GM12878 (cell line): ENCODE results near the gene LDLRAD4. TPM values are rescaled to one million over a fixed set of nuclear protein-coding genes. Genes with fewer than 3 reads are reported as not detected.

ENCODE experiments used
- ATAC-seq: fragments of 200-7000 bp; cut with Tn5 transposase; 3 replicates; pipeline ENCODE4 v1.9.1; 2020; ENCODE audit warnings: mild to moderate bottlenecking, moderate library complexity
- BruUV-seq: library from RNA; stranded (reverse); fragments of 400-500 nt; replicated peaks from 2 replicates; lab custom pipeline; 2021; lab: Mats Ljungman, UMichigan
- CTCF ChIA-PET: fragments of 300-600 bp; sonication (Branson Sonifier 250); formaldehyde crosslinking; extraction: SDS; loops from one replicate; lab custom pipeline; 2021; ENCODE audit warnings: inconsistent platforms; lab: Yijun Ruan, JAX
- POLR2A ChIA-PET: fragments of 350-600 bp; formaldehyde crosslinking; extraction: SDS; loops from one replicate; lab custom pipeline; 2021; ENCODE audit warnings: inconsistent platforms; lab: Charles Lee
- RAD21 ChIA-PET: fragments of 300-600 bp; sonication (Branson Sonifier 250); formaldehyde crosslinking; loops from one replicate; lab custom pipeline; 2023; ENCODE audit warnings: antibody characterized with exemption; ENCODE audit not compliant: unreplicated experiment; lab: Charles Lee
- SMC1A ChIA-PET: fragments of 300-600 bp; sonication (Branson Sonifier 250); formaldehyde crosslinking; loops from one replicate; lab custom pipeline; 2023; ENCODE audit not compliant: unreplicated experiment, uncharacterized antibody; lab: Charles Lee
- DNase-seq: peaks from one replicate; pipeline ENCODE4 v3.0.0-alpha.2; 2011; ENCODE audit warnings: low read depth, low spot score
- FAIRE-seq: peaks from 3 replicates; lab custom pipeline; 2011; peaks lifted over from hg19 to GRCh38; lab: Jason Lieb, UNC
- H2AFZ ChIP-seq: 2 replicates; pipeline ENCODE4 v1.6.0; 2011; ENCODE audit warnings: low read depth, low read length, control low read depth; ENCODE audit not compliant: control insufficient read depth
- H3K27ac ChIP-seq: 2 replicates; pipeline ENCODE4 v1.5.1; 2011; ENCODE audit warnings: control low read depth; ENCODE audit not compliant: control insufficient read depth, insufficient read depth
- H3K27me3 ChIP-seq, 2 experiments: replicated peaks in 1 of 2; 2 replicates each; pipeline versions ENCODE4 v1.6.0 to v1.6.1; 2011; ENCODE audit warnings: low read length in 1 of 2; ENCODE audit not compliant: control insufficient read depth in 2 of 2, insufficient read depth in 2 of 2
- H3K36me3 ChIP-seq, 2 experiments: 2 replicates each; pipeline ENCODE4 v1.5.1; 2011; ENCODE audit warnings: low read length in 1 of 2; ENCODE audit not compliant: control insufficient read depth in 2 of 2, insufficient read depth in 2 of 2
- H3K4me1 ChIP-seq: 2 replicates; pipeline ENCODE4 v1.6.1; 2011; ENCODE audit warnings: mild to moderate bottlenecking, low read length, moderate library complexity, mixed read lengths; ENCODE audit not compliant: control insufficient read depth, insufficient read depth
- H3K4me2 ChIP-seq: 2 replicates; pipeline ENCODE4 v1.6.0; 2011; ENCODE audit warnings: control low read depth; ENCODE audit not compliant: control insufficient read depth, insufficient read depth
- H3K4me3 ChIP-seq: fragments of 200-600 bp; sonication (generic); 2 replicates; pipeline ENCODE4 v1.5.1; 2016
- H3K79me2 ChIP-seq: 2 replicates; pipeline ENCODE4 v1.6.0; 2011; ENCODE audit warnings: low read length; ENCODE audit not compliant: control insufficient read depth, insufficient read depth
- H3K9ac ChIP-seq: 2 replicates; pipeline ENCODE4 v1.8.0; 2011; ENCODE audit warnings: low read length, control low read depth, mixed read lengths; ENCODE audit not compliant: control insufficient read depth, insufficient read depth
- H3K9me3 ChIP-seq: replicated peaks from 3 replicates; pipeline ENCODE4 v1.5.1; 2011; ENCODE audit warnings: mild to moderate bottlenecking, low read length; ENCODE audit not compliant: control insufficient read depth, insufficient read depth
- H4K20me1 ChIP-seq: 2 replicates; pipeline ENCODE4 v1.6.0; 2011; ENCODE audit not compliant: control insufficient read depth, insufficient read depth
- ATF7 ChIP-seq: fragments of 450-650 bp; IDR thresholded peaks from 2 replicates; pipeline ENCODE4 v1.6.1; 2016; ENCODE audit warnings: low read depth, mild to moderate bottlenecking
- BHLHE40 ChIP-seq, 2 experiments: fragments of 450-650 bp in 1 of 2; IDR thresholded peaks; 2 replicates each; pipeline ENCODE4 v1.6.1; 2011 to 2017; ENCODE audit warnings: low read depth in 2 of 2, borderline replicate concordance in 1 of 2, improper control_type of control experiment in 1 of 2, low read length in 1 of 2, mild to moderate bottlenecking in 1 of 2
- CUX1 ChIP-seq: IDR thresholded peaks from 2 replicates; pipeline ENCODE4 v1.6.1; 2012; ENCODE audit warnings: improper control_type of control experiment, low read depth, low read length; ENCODE audit not compliant: insufficient replicate concordance
- HCFC1 ChIP-seq: fragments of 150-350 bp; IDR thresholded peaks from 2 replicates; pipeline ENCODE4 v1.6.1; 2014; ENCODE audit warnings: low read length
- JUND ChIP-seq: IDR thresholded peaks from 2 replicates; pipeline ENCODE4 v1.6.1; 2012; ENCODE audit warnings: low read depth, mild to moderate bottlenecking, low read length, improper control_type of control experiment, moderate library complexity
- NFYB ChIP-seq: IDR thresholded peaks from 2 replicates; pipeline ENCODE4 v1.6.1; 2011; ENCODE audit warnings: low read depth, mild to moderate bottlenecking, low read length, improper control_type of control experiment, moderate library complexity; ENCODE audit not compliant: insufficient read depth
- NR2C1 ChIP-seq: fragments of 450-650 bp; IDR thresholded peaks from 2 replicates; pipeline ENCODE4 v1.6.1; 2017; ENCODE audit warnings: antibody characterized with exemption, mild to moderate bottlenecking, moderate library complexity
- POLR2AphosphoS5 ChIP-seq: IDR thresholded peaks from 2 replicates; pipeline ENCODE4 v1.6.1; 2011; ENCODE audit warnings: mild to moderate bottlenecking, low read length, inconsistent platforms
- RAD51 ChIP-seq: fragments of 450-650 bp; IDR thresholded peaks from 2 replicates; pipeline ENCODE4 v1.6.1; 2016; ENCODE audit warnings: moderate library complexity, mild to moderate bottlenecking, inconsistent platforms
- RCOR1 ChIP-seq: conservative IDR thresholded peaks from 2 replicates; pipeline ENCODE4 v1.6.1; 2012; ENCODE audit warnings: low read depth, low read length, improper control_type of control experiment
- SIX5 ChIP-seq: IDR thresholded peaks from 2 replicates; pipeline ENCODE4 v1.6.1; 2011; ENCODE audit warnings: mild to moderate bottlenecking, low read depth, low read length, moderate library complexity; ENCODE audit not compliant: severe bottlenecking
- SMARCA5 ChIP-seq: fragments of 450-650 bp; IDR thresholded peaks from 2 replicates; pipeline ENCODE4 v1.6.1; 2017; ENCODE audit warnings: mild to moderate bottlenecking
- SREBF2 ChIP-seq: IDR thresholded peaks from 2 replicates; pipeline ENCODE4 v1.6.1; 2012; ENCODE audit warnings: mild to moderate bottlenecking, low read length
- WGBS: methylation state at CpG from one replicate; pipeline ENCODE4 v1.1.6; 2016; ENCODE audit warnings: low lambda C conversion rate; ENCODE audit not compliant: insufficient replicate concordance, insufficient coverage; ENCODE audit errors: missing lambda C conversion rate; 5-methylcytosine and 5-hydroxymethylcytosine counted together
- in situ Hi-C: fragments of 300-500 bp; cut with MboI; formaldehyde crosslinking; loops from 9 replicates; pipeline ENCODE4 v1.14.3; 2018; ENCODE audit warnings: mixed read lengths
- intact Hi-C: fragments of 100-400 bp; cut with micrococcal nuclease; formaldehyde crosslinking; loops from one replicate; pipeline ENCODE4 v1.14.2; 2022; ENCODE audit not compliant: unreplicated experiment
- polyA plus RNA-seq, 11 experiments: library from polyadenylated mRNA; depleted of rRNA in 4 of 11; unstranded in 6 of 11; stranded (reverse) in 5 of 11; fragments of >200 nt; fragmentation: Nextera tagmentation in 4 of 11; fragmentation: Illumina TruSeq in 1 of 11; extraction: Ambion mirVana in 4 of 11; extraction: Trizol in 1 of 11; gene quantifications; 1 replicate in 1 of 11; 2 replicates in 10 of 11; pipeline versions ENCODE4 v1.2.1 to v1.2.3, GENCODE V29; 2011 to 2016; ENCODE audit warnings: inconsistent platforms in 2 of 11, missing spikeins in 2 of 11, low read depth in 1 of 11
- total RNA-seq, 4 experiments: library from RNA; depleted of rRNA in 3 of 4; stranded (reverse); fragments of >200 nt in 3 of 4; fragmentation: Illumina TruSeq in 1 of 4; extraction: Trizol in 1 of 4; gene quantifications; 2 replicates each; pipeline versions ENCODE4 v1.2.1 to v1.2.3, GENCODE V29; 2013 to 2021
- TF ChIP-seq, protein P1 (sequence below): fragments of 450-650 bp; IDR thresholded peaks from 2 replicates; pipeline ENCODE4 v1.6.1; 2018; ENCODE audit warnings: borderline replicate concordance, mild to moderate bottlenecking; ENCODE audit not compliant: partially characterized antibody
- TF ChIP-seq, protein P2 (sequence below): fragments of 450-650 bp; IDR thresholded peaks from 2 replicates; pipeline ENCODE4 v1.6.1; 2017; ENCODE audit warnings: mild to moderate bottlenecking

LDLRAD4 gene
- total and polyA plus RNA-seq, 10 of the 15 experiments (the other 5 are each of a cell fraction or from before 2014, with no cell fraction given), result 2.7 to 16.8 (median 11.2) TPM

GRCh38 chr18:13621446-13621849 is 402.9 kb downstream of the LDLRAD4 start:
- in situ Hi-C loops, result no loop called here
- Histone ChIP-seq H3K36me3 (no peaks in the 10 kb centered on the region; a peak in 2 of 4 replicates), H2AFZ (no peak overlapping the region), H4K20me1 (no peaks in the 10 kb centered on the region), H3K4me3 (no peak overlapping the region), H3K27me3 (no peaks in the 10 kb centered on the region), H3K9ac (no peak overlapping the region), H3K4me2 (no peak overlapping the region), H3K4me1 (peaks cover 8% of the 10 kb centered on the region), H3K9me3 (no peaks in the 10 kb centered on the region), H3K79me2 (peaks cover 4% of the 10 kb centered on the region), H3K27ac (no peak overlapping the region)
- SMC1A ChIA-PET, result no interaction called here
- WGBS, result 94% methylated on average over 21 of the region's 23 CpGs
- CTCF ChIA-PET, result interaction anchor here (0.7 to 2.3 kb wide), 3 partner anchors 58 to 181 kb away, joined by 3 to 7 read pairs (median 3); no protein-coding TSS in a partner anchor
- FAIRE-seq, result no peak
- no TSS peak for BruUV-seq
- DNase-seq, result no peak
- intact Hi-C loops, result no loop called here
- RAD21 ChIA-PET, result interaction anchor here (1.4 kb wide), 1 partner anchor 8 kb away, joined by 6 read pairs; no protein-coding TSS in a partner anchor
- no peak for ATAC-seq
- POLR2A ChIA-PET, result interaction anchor here (0.5 kb wide), 1 partner anchor 916 kb away, joined by 3 read pairs; no protein-coding TSS in a partner anchor
- TF ChIP-seq SMARCA5 (no peak), SIX5 (no peak), HCFC1 (no peak), ATF7 (no peak), NFYB (no peak), RAD51 (no peak), BHLHE40 (IDR thresholded peaks at IDR 0.05; ENCODE audit: borderline replicate concordance in 1 of 2, low read depth in 2 of 2, low read length in 1 of 2) (no peak), JUND (no peak), CUX1 (no peak), POLR2AphosphoS5 (no peak), RCOR1 (no peak), SREBF2 (no peak), NR2C1 (no peak)
- TF ChIP-seq, protein P1, sequence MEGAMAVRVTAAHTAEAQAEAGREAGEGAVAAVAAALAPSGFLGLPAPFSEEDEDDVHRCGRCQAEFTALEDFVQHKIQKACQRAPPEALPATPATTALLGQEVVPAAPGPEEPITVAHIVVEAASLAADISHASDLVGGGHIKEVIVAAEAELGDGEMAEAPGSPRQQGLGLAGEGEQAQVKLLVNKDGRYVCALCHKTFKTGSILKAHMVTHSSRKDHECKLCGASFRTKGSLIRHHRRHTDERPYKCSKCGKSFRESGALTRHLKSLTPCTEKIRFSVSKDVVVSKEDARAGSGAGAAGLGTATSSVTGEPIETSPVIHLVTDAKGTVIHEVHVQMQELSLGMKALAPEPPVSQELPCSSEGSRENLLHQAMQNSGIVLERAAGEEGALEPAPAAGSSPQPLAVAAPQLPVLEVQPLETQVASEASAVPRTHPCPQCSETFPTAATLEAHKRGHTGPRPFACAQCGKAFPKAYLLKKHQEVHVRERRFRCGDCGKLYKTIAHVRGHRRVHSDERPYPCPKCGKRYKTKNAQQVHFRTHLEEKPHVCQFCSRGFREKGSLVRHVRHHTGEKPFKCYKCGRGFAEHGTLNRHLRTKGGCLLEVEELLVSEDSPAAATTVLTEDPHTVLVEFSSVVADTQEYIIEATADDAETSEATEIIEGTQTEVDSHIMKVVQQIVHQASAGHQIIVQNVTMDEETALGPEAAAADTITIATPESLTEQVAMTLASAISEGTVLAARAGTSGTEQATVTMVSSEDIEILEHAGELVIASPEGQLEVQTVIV, result no peak
- TF ChIP-seq, protein P2, sequence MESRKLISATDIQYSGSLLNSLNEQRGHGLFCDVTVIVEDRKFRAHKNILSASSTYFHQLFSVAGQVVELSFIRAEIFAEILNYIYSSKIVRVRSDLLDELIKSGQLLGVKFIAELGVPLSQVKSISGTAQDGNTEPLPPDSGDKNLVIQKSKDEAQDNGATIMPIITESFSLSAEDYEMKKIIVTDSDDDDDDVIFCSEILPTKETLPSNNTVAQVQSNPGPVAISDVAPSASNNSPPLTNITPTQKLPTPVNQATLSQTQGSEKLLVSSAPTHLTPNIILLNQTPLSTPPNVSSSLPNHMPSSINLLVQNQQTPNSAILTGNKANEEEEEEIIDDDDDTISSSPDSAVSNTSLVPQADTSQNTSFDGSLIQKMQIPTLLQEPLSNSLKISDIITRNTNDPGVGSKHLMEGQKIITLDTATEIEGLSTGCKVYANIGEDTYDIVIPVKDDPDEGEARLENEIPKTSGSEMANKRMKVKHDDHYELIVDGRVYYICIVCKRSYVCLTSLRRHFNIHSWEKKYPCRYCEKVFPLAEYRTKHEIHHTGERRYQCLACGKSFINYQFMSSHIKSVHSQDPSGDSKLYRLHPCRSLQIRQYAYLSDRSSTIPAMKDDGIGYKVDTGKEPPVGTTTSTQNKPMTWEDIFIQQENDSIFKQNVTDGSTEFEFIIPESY, result no peak
